Loucy (cell line): ENCODE results near the gene TBC1D22A.

Experiments
- H2AFZ ChIP-seq: fragments of 200-600 bp; sonication (generic); 2 replicates; pipeline ENCODE4 v1.6.0; 2016; ENCODE audit warnings: antibody characterized with exemption, mild to moderate bottlenecking, low read length, moderate library complexity
- H3F3A ChIP-seq: fragments of 200-600 bp; 2 replicates; pipeline ENCODE4 v1.6.0; 2016; ENCODE audit warnings: antibody characterized with exemption, low read depth, mild to moderate bottlenecking
- H3K27me3 ChIP-seq: fragments of 200-600 bp; sonication (generic); 2 replicates; pipeline ENCODE4 v1.6.1; 2014; ENCODE audit warnings: low read length, mild to moderate bottlenecking; ENCODE audit not compliant: insufficient read depth, poor library complexity, severe bottlenecking
- H3K36me3 ChIP-seq: fragments of 200-600 bp; sonication (generic); 2 replicates; pipeline ENCODE4 v1.6.1; 2016; ENCODE audit warnings: low read length; ENCODE audit not compliant: insufficient read depth
- H3K4me1 ChIP-seq: fragments of 200-600 bp; sonication (generic); 2 replicates; pipeline ENCODE4 v1.5.1; 2014; ENCODE audit warnings: low read length, mild to moderate bottlenecking; ENCODE audit not compliant: insufficient read depth, poor library complexity, severe bottlenecking
- H3K4me2 ChIP-seq: fragments of 200-600 bp; sonication (generic); 2 replicates; pipeline ENCODE4 v1.6.0; 2014; ENCODE audit warnings: antibody characterized with exemption, low read length, low read depth, mild to moderate bottlenecking; ENCODE audit not compliant: poor library complexity, severe bottlenecking
- H3K4me3 ChIP-seq: fragments of 200-600 bp; sonication (generic); 2 replicates; pipeline ENCODE4 v1.5.1; 2014; ENCODE audit warnings: low read length, mild to moderate bottlenecking, mixed read lengths; ENCODE audit not compliant: poor library complexity, severe bottlenecking
- H3K79me2 ChIP-seq: fragments of 200-600 bp; sonication (generic); 2 replicates; pipeline ENCODE4 v1.6.1; 2014; ENCODE audit warnings: low read length; ENCODE audit not compliant: insufficient read depth
- H3K9ac ChIP-seq: fragments of 200-600 bp; sonication (generic); 2 replicates; pipeline ENCODE4 v1.6.0; 2014; ENCODE audit warnings: mild to moderate bottlenecking, low read depth, low read length, moderate library complexity; ENCODE audit not compliant: poor library complexity, severe bottlenecking
- H3K9me2 ChIP-seq: fragments of 200-600 bp; sonication (generic); replicated peaks from 2 replicates; pipeline ENCODE4 v1.6.1; 2016; ENCODE audit warnings: low read depth, low read length, mixed read lengths
- H3K9me3 ChIP-seq: fragments of 200-600 bp; sonication (generic); 2 replicates; pipeline ENCODE4 v1.6.1; 2014; ENCODE audit warnings: mild to moderate bottlenecking, antibody characterized with exemption, low read length, low read depth; ENCODE audit not compliant: insufficient read depth
- H4K20me1 ChIP-seq: fragments of 200-600 bp; sonication (generic); 2 replicates; pipeline ENCODE4 v1.6.0; 2014; ENCODE audit warnings: antibody characterized with exemption, low read length, mild to moderate bottlenecking; ENCODE audit not compliant: insufficient read depth, poor library complexity, severe bottlenecking
- EZH2phosphoT487 ChIP-seq: fragments of 200-600 bp; IDR thresholded peaks from 2 replicates; pipeline ENCODE4 v1.6.1; 2018; ENCODE audit warnings: antibody characterized with exemption, mild to moderate bottlenecking, moderate library complexity, borderline replicate concordance
- TF ChIP-seq, protein P1 (sequence below): fragments of 200-600 bp; sonication (generic); conservative IDR thresholded peaks from 2 replicates; pipeline ENCODE4 v1.5.1; 2014; ENCODE audit warnings: mild to moderate bottlenecking, antibody characterized with exemption, low read length

Gene TBC1D22A

DNA sequence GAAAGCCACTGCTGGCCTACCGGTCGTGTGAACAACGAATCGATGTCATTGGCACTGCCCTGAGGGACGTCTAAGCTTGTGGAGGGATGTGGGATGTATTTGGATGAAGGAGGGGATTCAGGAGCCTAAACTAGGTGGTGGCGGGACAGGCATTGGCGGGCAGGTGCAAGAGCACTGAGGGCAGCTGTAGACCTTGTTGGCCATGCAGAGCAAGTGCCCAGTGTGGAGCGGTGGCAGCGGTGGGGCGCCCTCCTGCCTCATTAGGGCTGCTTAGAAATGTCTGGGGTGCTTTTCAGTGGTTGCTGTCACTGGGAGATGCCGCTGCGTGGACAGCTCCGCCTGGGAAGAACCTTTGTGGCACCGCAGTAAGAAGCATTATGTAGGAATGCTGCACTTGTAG, 220.2 kb downstream of the TBC1D22A start:
- H3K4me3 ChIP-seq: no peak overlapping the region
- H3K36me3 ChIP-seq: peaks cover 15% of the 10 kb centered on the region; the same call in 1 of the 2 replicates
- H3K4me2 ChIP-seq: no peak overlapping the region
- no peak for TF ChIP-seq EZH2phosphoT487
- TF ChIP-seq, protein P1, sequence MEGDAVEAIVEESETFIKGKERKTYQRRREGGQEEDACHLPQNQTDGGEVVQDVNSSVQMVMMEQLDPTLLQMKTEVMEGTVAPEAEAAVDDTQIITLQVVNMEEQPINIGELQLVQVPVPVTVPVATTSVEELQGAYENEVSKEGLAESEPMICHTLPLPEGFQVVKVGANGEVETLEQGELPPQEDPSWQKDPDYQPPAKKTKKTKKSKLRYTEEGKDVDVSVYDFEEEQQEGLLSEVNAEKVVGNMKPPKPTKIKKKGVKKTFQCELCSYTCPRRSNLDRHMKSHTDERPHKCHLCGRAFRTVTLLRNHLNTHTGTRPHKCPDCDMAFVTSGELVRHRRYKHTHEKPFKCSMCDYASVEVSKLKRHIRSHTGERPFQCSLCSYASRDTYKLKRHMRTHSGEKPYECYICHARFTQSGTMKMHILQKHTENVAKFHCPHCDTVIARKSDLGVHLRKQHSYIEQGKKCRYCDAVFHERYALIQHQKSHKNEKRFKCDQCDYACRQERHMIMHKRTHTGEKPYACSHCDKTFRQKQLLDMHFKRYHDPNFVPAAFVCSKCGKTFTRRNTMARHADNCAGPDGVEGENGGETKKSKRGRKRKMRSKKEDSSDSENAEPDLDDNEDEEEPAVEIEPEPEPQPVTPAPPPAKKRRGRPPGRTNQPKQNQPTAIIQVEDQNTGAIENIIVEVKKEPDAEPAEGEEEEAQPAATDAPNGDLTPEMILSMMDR: no peak
- no peaks in the 10 kb centered on the region for H3K9me3 ChIP-seq
- no peaks in the 10 kb centered on the region for H4K20me1 ChIP-seq
- no peaks in the 10 kb centered on the region for H3K4me1 ChIP-seq
- no peak overlapping the region for H2AFZ ChIP-seq
- H3K27me3 ChIP-seq: no peaks in the 10 kb centered on the region
- H3K9me2 ChIP-seq: no peaks in the 10 kb centered on the region
- H3F3A ChIP-seq: no peaks in the 10 kb centered on the region
- H3K79me2 ChIP-seq: no peaks in the 10 kb centered on the region
- H3K9ac ChIP-seq: no peak overlapping the region

DNA sequence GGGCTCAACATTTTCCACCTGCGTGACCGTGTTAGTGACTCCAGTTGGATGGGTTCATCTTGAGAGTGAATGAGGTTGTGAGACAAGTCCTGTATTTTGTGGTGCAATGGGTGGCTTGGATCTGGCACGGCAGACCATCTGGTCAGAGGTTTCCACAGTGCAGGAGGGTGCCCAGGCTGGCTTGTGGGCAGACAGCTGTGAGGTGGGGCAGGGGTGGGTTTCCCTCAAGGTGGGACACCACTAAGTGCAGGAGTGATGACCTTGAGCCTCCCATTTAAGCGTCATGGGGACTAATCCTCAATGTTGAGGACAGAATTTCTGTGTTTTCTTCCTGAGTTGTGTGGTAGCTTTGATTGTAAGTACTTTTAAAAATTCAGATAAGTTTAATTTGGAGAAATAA, 220.6 kb downstream of the TBC1D22A start:
- H3K79me2 ChIP-seq: no peaks in the 10 kb centered on the region
- peaks cover 11% of the 10 kb centered on the region; the same call in 1 of the 2 replicates for H3K36me3 ChIP-seq
- TF ChIP-seq, protein P1: no peak
- no peak for TF ChIP-seq EZH2phosphoT487
- H3K4me1 ChIP-seq: no peaks in the 10 kb centered on the region
- H4K20me1 ChIP-seq: no peaks in the 10 kb centered on the region
- H3F3A ChIP-seq: no peaks in the 10 kb centered on the region
- no peaks in the 10 kb centered on the region for H3K27me3 ChIP-seq
- H3K9ac ChIP-seq: no peak overlapping the region
- no peak overlapping the region for H2AFZ ChIP-seq
- H3K9me3 ChIP-seq: no peaks in the 10 kb centered on the region
- no peaks in the 10 kb centered on the region for H3K9me2 ChIP-seq
- no peak overlapping the region for H3K4me3 ChIP-seq
- H3K4me2 ChIP-seq: no peak overlapping the region

DNA sequence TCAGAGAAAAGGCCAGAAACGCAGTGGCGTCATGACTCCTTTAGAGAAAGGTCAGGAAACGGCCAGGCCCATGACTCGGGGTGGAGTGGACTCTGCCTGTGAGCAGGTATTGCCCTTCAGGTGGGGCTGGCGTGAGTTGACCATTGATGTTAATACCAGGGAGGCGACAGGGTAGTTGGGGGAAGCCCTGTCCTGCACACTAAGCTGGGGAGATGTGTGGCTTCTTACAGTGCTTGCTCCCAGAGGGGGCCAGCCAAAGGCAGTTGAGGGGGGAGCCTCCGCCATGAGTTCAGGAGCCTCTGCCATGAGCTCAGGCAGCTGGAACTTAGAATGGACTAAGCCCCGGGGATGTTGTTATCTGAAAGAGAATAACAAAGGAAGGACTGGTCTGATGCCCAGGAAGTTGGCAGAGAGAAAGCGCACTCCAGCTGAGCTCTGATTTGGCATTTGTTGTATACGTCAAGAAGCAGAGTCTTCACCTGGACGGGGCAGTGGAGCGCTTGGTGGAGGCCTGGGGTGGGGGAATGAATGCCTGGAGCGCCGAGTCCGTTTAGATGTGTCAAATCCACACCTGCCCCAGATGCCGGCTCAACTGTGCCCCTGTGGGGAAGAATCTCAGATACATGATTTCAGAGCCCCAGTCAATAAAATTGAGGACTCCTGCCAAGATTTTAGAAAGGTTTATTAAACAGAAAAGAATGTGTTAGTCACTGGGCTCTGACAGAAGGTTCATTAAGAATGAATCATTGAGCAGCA, 222.5 kb downstream of the TBC1D22A start:
- no peaks in the 10 kb centered on the region for H3K79me2 ChIP-seq
- no peaks in the 10 kb centered on the region for H3K9me2 ChIP-seq
- H3K4me2 ChIP-seq: no peak overlapping the region
- no peak overlapping the region for H3K4me3 ChIP-seq
- no peaks in the 10 kb centered on the region for H4K20me1 ChIP-seq
- no peaks in the 10 kb centered on the region for H3K4me1 ChIP-seq
- H3K9ac ChIP-seq: no peak overlapping the region
- peaks cover under 1% of the 10 kb centered on the region; the same call in 1 of the 2 replicates for H3K36me3 ChIP-seq
- no peaks in the 10 kb centered on the region for H3F3A ChIP-seq
- no peak overlapping the region for H2AFZ ChIP-seq
- H3K27me3 ChIP-seq: no peaks in the 10 kb centered on the region
- TF ChIP-seq, protein P1: no peak
- TF ChIP-seq EZH2phosphoT487: no peak
- H3K9me3 ChIP-seq: no peaks in the 10 kb centered on the region
